ENCODE results near the gene GRK3.

- no peak for TF ChIP-seq CTCF (conservative IDR thresholded peaks at IDR 0.05 in 1 of 2, IDR thresholded peaks at IDR 0.05 in 1 of 2; ENCODE audit: extremely low read depth in 1 of 2, insufficient read depth in 1 of 2, low read depth in 1 of 2, low read length in 2 of 2)
- TF ChIP-seq EZH2 (IDR thresholded peaks at IDR 0.05; ENCODE audit: borderline replicate concordance, low read length), result no peak
Observed at GRCh38 chr22:25627271-25627852, 62.9 kb downstream of the GRK3 start.

Measured in mammary epithelial cell (primary cell).